Keratinocyte (primary cell): ENCODE data around the gene KRT81. TPM values are rescaled to one million over a fixed set of nuclear protein-coding genes. Genes with fewer than 3 reads are reported as not detected.
"Not testable (repeated sequence)": the region's sequence is repeated elsewhere in the genome, so short reads cannot be mapped to it uniquely, and the experiment has no call there.

ENCODE experiments used
- DNase-seq: peaks from one replicate; pipeline ENCODE4 v3.0.0-alpha.2; 2011; ENCODE audit warnings: low read depth, missing footprints, low spot score
- FAIRE-seq: peaks from 2 replicates; lab custom pipeline; 2011; peaks lifted over from hg19 to GRCh38; lab: Jason Lieb, UNC
- H2AFZ ChIP-seq: 2 replicates; pipeline ENCODE4 v1.6.0; 2012; ENCODE audit warnings: low read length, control low read depth, inconsistent platforms; ENCODE audit not compliant: control insufficient read depth
- H3K27ac ChIP-seq: 2 replicates; pipeline ENCODE4 v1.5.1; 2011; ENCODE audit warnings: low read length; ENCODE audit not compliant: control insufficient read depth, insufficient read depth
- H3K27me3 ChIP-seq: 3 replicates; pipeline ENCODE4 v1.6.0; 2011; ENCODE audit warnings: low read length; ENCODE audit not compliant: control insufficient read depth, insufficient read depth; ENCODE audit errors: extremely low read depth
- H3K36me3 ChIP-seq, 2 experiments: 2 replicates in 1 of 2; 3 replicates in 1 of 2; pipeline ENCODE4 v1.5.1; 2011; ENCODE audit warnings: low read length in 2 of 2, mild to moderate bottlenecking in 1 of 2; ENCODE audit not compliant: control insufficient read depth in 2 of 2, insufficient read depth in 2 of 2; ENCODE audit errors: extremely low read depth in 1 of 2
- H3K4me1 ChIP-seq: 3 replicates; pipeline ENCODE4 v1.5.1; 2011; ENCODE audit warnings: low read length; ENCODE audit not compliant: control insufficient read depth, insufficient read depth; ENCODE audit errors: extremely low read depth
- H3K4me2 ChIP-seq: 3 replicates; pipeline ENCODE4 v1.6.0; 2011; ENCODE audit warnings: low read depth, low read length; ENCODE audit not compliant: control insufficient read depth, insufficient read depth; ENCODE audit errors: extremely low read depth
- H3K4me3 ChIP-seq, 3 experiments: fragments of 200-600 bp in 1 of 3; sonication (generic) in 1 of 3; 2 replicates in 2 of 3; 3 replicates in 1 of 3; pipeline ENCODE4 v1.5.1; 2011 to 2016; ENCODE audit warnings: low read length in 3 of 3, mild to moderate bottlenecking in 3 of 3, control low read depth in 2 of 3, inconsistent platforms in 1 of 3, low read depth in 1 of 3, mixed read lengths in 1 of 3, mixed run types in 1 of 3, moderate library complexity in 1 of 3; ENCODE audit not compliant: control insufficient read depth in 2 of 3, insufficient read depth in 2 of 3; ENCODE audit errors: extremely low read depth in 1 of 3
- H3K79me2 ChIP-seq: 2 replicates; pipeline ENCODE4 v1.6.0; 2012; ENCODE audit warnings: low read length; ENCODE audit not compliant: control insufficient read depth, insufficient read depth
- H3K9ac ChIP-seq: 3 replicates; pipeline ENCODE4 v1.6.0; 2011; ENCODE audit warnings: low read length; ENCODE audit not compliant: control insufficient read depth, insufficient read depth; ENCODE audit errors: extremely low read depth
- H3K9me1 ChIP-seq: 3 replicates; pipeline ENCODE4 v1.6.0; 2011; ENCODE audit warnings: low read length; ENCODE audit not compliant: control insufficient read depth, insufficient read depth; ENCODE audit errors: extremely low read depth
- H3K9me3 ChIP-seq: 2 replicates; pipeline ENCODE4 v1.5.1; 2012; ENCODE audit warnings: low read depth, low read length; ENCODE audit not compliant: control insufficient read depth
- H4K20me1 ChIP-seq: 3 replicates; pipeline ENCODE4 v1.6.0; 2011; ENCODE audit warnings: low read length; ENCODE audit not compliant: control insufficient read depth, insufficient read depth; ENCODE audit errors: extremely low read depth
- CTCF ChIP-seq, 3 experiments: IDR thresholded peaks in 1 of 3; conservative IDR thresholded peaks in 1 of 3; optimal IDR thresholded peaks in 1 of 3; 2 replicates in 2 of 3; 3 replicates in 1 of 3; pipeline versions ENCODE3 to v1.5.1; 2011; ENCODE audit warnings: low read length in 3 of 3, mild to moderate bottlenecking in 3 of 3, moderate library complexity in 2 of 3, control low read depth in 1 of 3, inconsistent platforms in 1 of 3; ENCODE audit not compliant: insufficient read depth in 2 of 3; ENCODE audit errors: extremely low read depth in 1 of 3
- EZH2 ChIP-seq: IDR thresholded peaks from one replicate; pipeline ENCODE4 v1.6.1; 2012; ENCODE audit warnings: inconsistent platforms, mild to moderate bottlenecking, low read length, moderate library complexity
- dilution Hi-C: fragments of 300-500 bp; cut with MboI; formaldehyde crosslinking; loops from one replicate; pipeline ENCODE4 v1.7.0; 2020; ENCODE audit warnings: low sequenced_read_pairs; ENCODE audit not compliant: extremely low pct_ligation_motif_present
- polyA plus RNA-seq, 5 experiments: library from polyadenylated mRNA; depleted of rRNA in 3 of 5; stranded (reverse) in 3 of 5; stranded (forward) in 1 of 5; unstranded in 1 of 5; fragments of >200 nt; gene quantifications; 1 replicate in 1 of 5; 2 replicates in 3 of 5; 3 replicates in 1 of 5; pipeline versions ENCODE4 v1.2.1 to v1.2.3, GENCODE V29; 2011 to 2012; ENCODE audit warnings: missing spikeins in 2 of 5, low read depth in 1 of 5, low replicate concordance in 1 of 5

The KRT81 gene
- polyA plus RNA-seq, 1 donor (not counting 4 experiments of a cell fraction or from before 2014, with no cell fraction given), result 0.03 TPM

- Histone ChIP-seq H3K9me3 (no peaks in the 10 kb centered on the region), H3K4me2 (no peak overlapping the region), H4K20me1 (no peaks in the 10 kb centered on the region), H3K79me2 (no peaks in the 10 kb centered on the region), H3K36me3 (no peaks in the 10 kb centered on the region), H2AFZ (no peak overlapping the region), H3K4me3 (no peak overlapping the region), H3K9ac (no peak overlapping the region), H3K4me1 (no peaks in the 10 kb centered on the region), H3K27ac (no peak overlapping the region), H3K27me3 (peaks cover 6% of the 10 kb centered on the region), H3K9me1 (no peaks in the 10 kb centered on the region)
- DNase-seq (no peak), FAIRE-seq (no peak)
- TF ChIP-seq CTCF (optimal IDR thresholded peaks at IDR 0.05 in 1 of 3, IDR thresholded peaks at IDR 0.05 in 1 of 3, conservative IDR thresholded peaks at IDR 0.05 in 1 of 3; ENCODE audit: extremely low read depth in 1 of 3, insufficient read depth in 2 of 3, low read length in 3 of 3) (no peak), EZH2 (no peak)
- dilution Hi-C loops, result no loop called here
Measured at GRCh38 chr12:52293926-52294325, 2.6 kb upstream of the KRT81 start.

GRCh38 chr12:52290483-52291134 lies 725 bp downstream of the KRT81 start:
- H3K27ac ChIP-seq, H4K20me1 ChIP-seq, H3K4me3 ChIP-seq, H3K36me3 ChIP-seq, dilution Hi-C loops, H3K9me1 ChIP-seq, H3K9me3 ChIP-seq, H3K9ac ChIP-seq, H3K79me2 ChIP-seq, DNase-seq, H3K27me3 ChIP-seq, H3K4me1 ChIP-seq, H2AFZ ChIP-seq, H3K4me2 ChIP-seq: not testable (repeated sequence)
- FAIRE-seq, result peak; percentile 55

GRCh38 chr12:52287816-52288805 lies 3.2 kb downstream of the KRT81 start:
- dilution Hi-C loops, H3K9me3 ChIP-seq, H3K9me1 ChIP-seq, H3K27me3 ChIP-seq, FAIRE-seq, H3K9ac ChIP-seq, H3K4me2 ChIP-seq, H2AFZ ChIP-seq, DNase-seq, H3K4me3 ChIP-seq, H4K20me1 ChIP-seq, H3K27ac ChIP-seq, H3K79me2 ChIP-seq, H3K36me3 ChIP-seq: not testable (repeated sequence)
- H3K4me1 ChIP-seq, result peaks cover 20% of the 10 kb centered on the region
